Ascending aorta (tissue), 2 donors: Measurements from ENCODE around the gene KLHDC7B. TPM values are rescaled to one million over a fixed set of nuclear protein-coding genes. Genes with fewer than 3 reads are reported as not detected.

Experiments used
- DNase-seq, 2 donors: peaks; one replicate each; pipeline ENCODE4 v3.0.0-alpha.2; 2019; ENCODE audit warnings: low spot score in 2 of 2
- H3K27ac ChIP-seq, 2 donors: fragments of 200-600 bp; sonication (generic); one replicate each; pipeline ENCODE4 v1.5.1; 2016 to 2017; ENCODE audit warnings: mild to moderate bottlenecking in 1 of 2
- H3K27me3 ChIP-seq: fragments of 200-600 bp; sonication (generic); one replicate; pipeline ENCODE4 v1.5.1; 2017
- H3K36me3 ChIP-seq, 2 donors: fragments of 200-600 bp; sonication (generic); one replicate each; pipeline ENCODE4 v1.5.1; 2016
- H3K4me1 ChIP-seq, 2 donors: fragments of 200-600 bp; sonication (generic); one replicate each; pipeline ENCODE4 v1.5.1; 2016 to 2017; ENCODE audit warnings: mild to moderate bottlenecking in 1 of 2
- H3K4me3 ChIP-seq, 2 donors: fragments of 200-600 bp; sonication (generic); one replicate each; pipeline ENCODE4 v1.5.1; 2016 to 2017; ENCODE audit warnings: mild to moderate bottlenecking in 1 of 2
- H3K9me3 ChIP-seq, 2 donors: fragments of 200-600 bp; sonication (generic); one replicate each; pipeline ENCODE4 v1.5.1; 2016
- CTCF ChIP-seq, 3 experiments: fragments of 200-600 bp in 2 of 3; fragments of 450-650 bp in 1 of 3; sonication (generic) in 2 of 3; IDR thresholded peaks; one replicate each; pipeline ENCODE4 v1.5.1; 2016 to 2019; ENCODE audit warnings: antibody characterized with exemption in 3 of 3, mild to moderate bottlenecking in 1 of 3, moderate library complexity in 1 of 3
- intact Hi-C: fragments of 100-400 bp; cut with DNase I; formaldehyde crosslinking; loops from one replicate; pipeline ENCODE4 v1.15.1; 2023
- total RNA-seq: library from RNA; depleted of rRNA; stranded (reverse); fragments of >200 nt; gene quantifications from one replicate; pipeline ENCODE4 v1.1.0, GENCODE V29; 2016

KLHDC7B gene
- total RNA-seq, 1 donor from 2014 or later = not detected

- intact Hi-C loops = loop anchor here (5.0 kb wide), 1 partner anchor 53 kb away; the partner anchor contains the start of genes LMF2 and NCAPH2
- Histone ChIP-seq H3K9me3 (no peaks in the 10 kb centered on the region), H3K27ac (no peak overlapping the region), H3K4me3 (no peak overlapping the region), H3K4me1 (peaks cover 0 to 8% of the 10 kb centered on the region in 2 donors), H3K27me3 (no peaks in the 10 kb centered on the region), H3K36me3 (no peaks in the 10 kb centered on the region)
- no peak for TF ChIP-seq CTCF (IDR thresholded peaks at IDR 0.05)
- no peak for DNase-seq
Observed at GRCh38 chr22:50560034-50560433, 14.3 kb downstream of the KLHDC7B start.

- intact Hi-C loops = loop anchor here (1.0 to 5.0 kb wide), 3 partner anchors 21 to 54 kb away; partner anchors contain the start of genes CHKB, LMF2 and NCAPH2
- H3K9me3 ChIP-seq = no peaks in the 10 kb centered on the region
- TF ChIP-seq CTCF (IDR thresholded peaks at IDR 0.05) = no peak
- H3K27me3 ChIP-seq = no peaks in the 10 kb centered on the region
- H3K4me3 ChIP-seq = no peak overlapping the region
- H3K27ac ChIP-seq = no peak overlapping the region
- DNase-seq = no peak
- H3K36me3 ChIP-seq = no peaks in the 10 kb centered on the region
- H3K4me1 ChIP-seq = peaks cover 0 to 8% of the 10 kb centered on the region in 2 donors
Observed at GRCh38 chr22:50561401-50562358, 16.0 kb downstream of the KLHDC7B start.

- Histone ChIP-seq H3K4me3 (peak within 1 kb of the TSS; percentile 66 to 70), H3K36me3 (no peaks in the 10 kb centered on the region), H3K27me3 (no peaks in the 10 kb centered on the region), H3K4me1 (peaks cover 0 to 8% of the 10 kb centered on the region in 2 donors), H3K9me3 (no peaks in the 10 kb centered on the region), H3K27ac (no peak within 1 kb of the TSS)
- intact Hi-C loops = loop anchor here (1.0 to 5.0 kb wide), 3 partner anchors 20 to 55 kb away; partner anchors contain the start of genes CHKB, LMF2 and NCAPH2
- peak; percentile 87 to 97 for DNase-seq
- TF ChIP-seq CTCF (IDR thresholded peaks at IDR 0.05) = peak; percentile 91 to 99 (median 98)
Observed at GRCh38 chr22:50562523-50563412, 17.1 kb downstream of the KLHDC7B start, which contains the start of gene SYCE3. SYCE3 (minus strand) TSS chr22:50562919; CDS start chr22:50556405, 6,514 bp downstream.

- Histone ChIP-seq H3K9me3 (no peaks in the 10 kb centered on the region), H3K4me3 (peak overlapping the region; percentile 66 to 70), H3K27me3 (no peaks in the 10 kb centered on the region), H3K4me1 (peaks cover 0 to 8% of the 10 kb centered on the region in 2 donors), H3K27ac (no peak overlapping the region), H3K36me3 (no peaks in the 10 kb centered on the region)
- no peak for DNase-seq
- TF ChIP-seq CTCF (IDR thresholded peaks at IDR 0.05) = no peak
- intact Hi-C loops = loop anchor here (5.0 kb wide), 1 partner anchor 56 kb away; the partner anchor contains the start of genes LMF2 and NCAPH2
Observed at GRCh38 chr22:50563413-50564160, 17.9 kb downstream of the KLHDC7B start.
